ENCODE measurements around the gene OTOP1. TPM values are rescaled to one million over a fixed set of nuclear protein-coding genes. Genes with fewer than 3 reads are reported as not detected.
"Not testable (repeated sequence)": the region's sequence is repeated elsewhere in the genome, so short reads cannot be mapped to it uniquely, and the experiment has no call there.

Gene OTOP1
- total and polyA plus RNA-seq, 2 of the 4 experiments (the other 2 are of a cell fraction) = not detected

- BruUV-seq (replicated peaks) = no TSS peak
Observed at GRCh38 chr4:4216648-4217047, 10.1 kb downstream of the OTOP1 start.

GRCh38 chr4:4213674-4214073 is 13.1 kb downstream of the OTOP1 start:
- H3K79me1 ChIP-seq (ENCODE audit: low read depth in 1 of 2, low read length in 2 of 2); H3K56ac ChIP-seq (ENCODE audit: extremely low read depth, insufficient read depth, low read length); BruUV-seq (replicated peaks); H3K4ac ChIP-seq (ENCODE audit: low read depth, low read length); H2BK120ac ChIP-seq (ENCODE audit: low read depth, low read length); ATAC-seq (ENCODE audit: low read depth); H2AK5ac ChIP-seq (ENCODE audit: low read depth, low read length); H4K5ac ChIP-seq (ENCODE audit: low read depth, low read length); H3K14ac ChIP-seq (replicated peaks; ENCODE audit: low read depth, low read length); H3K36me3 ChIP-seq (ENCODE audit: control insufficient read depth, insufficient read depth, low read length); dilution Hi-C loops (cut with HindIII; ENCODE audit: low sequenced_read_pairs, unreplicated experiment); H2BK20ac ChIP-seq (ENCODE audit: low read depth, low read length); intact Hi-C loops (cut with micrococcal nuclease); H3K4me1 ChIP-seq (ENCODE audit: control insufficient read depth, insufficient read depth, low read length); H3K27ac ChIP-seq (ENCODE audit: insufficient read depth, low read length); H4K8ac ChIP-seq (ENCODE audit: low read depth in 2 of 2, low read length in 2 of 2); DNase-seq; H2BK15ac ChIP-seq (ENCODE audit: low read depth, low read length); H3K9ac ChIP-seq (ENCODE audit: low read depth, low read length); in situ Hi-C loops (cut with MboI; ENCODE audit: low sequenced_read_pairs); POLR2A ChIA-PET (ENCODE audit: unreplicated experiment); H3K18ac ChIP-seq (ENCODE audit: low read depth, low read length); H2BK5ac ChIP-seq (ENCODE audit: low read depth, low read length, poor library complexity, severe bottlenecking); H3K9me3 ChIP-seq (ENCODE audit: control insufficient read depth, insufficient read depth, low read length); H4K20me1 ChIP-seq (ENCODE audit: insufficient read depth, low read length); H3K4me2 ChIP-seq (ENCODE audit: low read depth, low read length); H3K23ac ChIP-seq (ENCODE audit: low read depth, low read length); H3K4me3 ChIP-seq (ENCODE audit: insufficient read depth, low read depth, low read length); H4K91ac ChIP-seq (ENCODE audit: insufficient read depth, low read depth, low read length); H2AFZ ChIP-seq (replicated peaks; ENCODE audit: low read length, poor library complexity); H3K9me1 ChIP-seq (ENCODE audit: insufficient read depth, low read length); H3K27me3 ChIP-seq (ENCODE audit: control insufficient read depth, insufficient read depth, low read length); H2AK9ac ChIP-seq (replicated peaks; ENCODE audit: low read depth, low read length, poor library complexity); CTCF ChIA-PET: not testable (repeated sequence)
- WGBS, 2 experiments (ENCODE audit: extremely low coverage in 2 of 2, insufficient read length in 1 of 2) = no CpG with 5 or more reads among the region's 4 CpGs

More at GRCh38 chr4:4216648-4217047, 10.1 kb downstream of the OTOP1 start:
- Histone ChIP-seq H4K91ac (ENCODE audit: insufficient read depth, low read depth, low read length) (no peak overlapping the region), H2AK9ac (replicated peaks; ENCODE audit: low read depth, low read length, poor library complexity) (no peak overlapping the region), H2BK5ac (ENCODE audit: low read depth, low read length, poor library complexity, severe bottlenecking) (no peak overlapping the region), H3K4ac (ENCODE audit: low read depth, low read length) (no peak overlapping the region), H3K9ac (ENCODE audit: low read depth, low read length) (no peak overlapping the region), H4K8ac (ENCODE audit: low read depth in 2 of 2, low read length in 2 of 2) (no peak overlapping the region), H3K36me3 (ENCODE audit: control insufficient read depth, insufficient read depth, low read length) (no peaks in the 10 kb centered on the region), H4K5ac (ENCODE audit: low read depth, low read length) (no peak overlapping the region), H2BK20ac (ENCODE audit: low read depth, low read length) (no peak overlapping the region), H3K27ac (ENCODE audit: insufficient read depth, low read length) (no peak overlapping the region), H3K9me3 (ENCODE audit: control insufficient read depth, insufficient read depth, low read length) (no peaks in the 10 kb centered on the region), H3K56ac (ENCODE audit: extremely low read depth, insufficient read depth, low read length) (no peak overlapping the region), H2AK5ac (ENCODE audit: low read depth, low read length) (no peak overlapping the region), H2AFZ (replicated peaks; ENCODE audit: low read length, poor library complexity) (peak overlapping the region; percentile 56), H3K79me1 (ENCODE audit: low read depth in 1 of 2, low read length in 2 of 2) (no peaks in the 10 kb centered on the region), H2BK15ac (ENCODE audit: low read depth, low read length) (no peak overlapping the region; the same call in 2 of the 3 replicates), H3K4me1 (ENCODE audit: control insufficient read depth, insufficient read depth, low read length) (0 out of 2 replicates have a peak, but pooled peaks cover 2% of the 10 kb centered on the region), H3K9me1 (ENCODE audit: insufficient read depth, low read length) (peaks cover 3% of the 10 kb centered on the region; the same call in 1 of the 2 replicates), H2BK120ac (ENCODE audit: low read depth, low read length) (no peak overlapping the region), H3K14ac (replicated peaks; ENCODE audit: low read depth, low read length) (no peak overlapping the region), H3K27me3 (ENCODE audit: control insufficient read depth, insufficient read depth, low read length) (peaks cover 4% of the 10 kb centered on the region; the same call in 1 of the 2 replicates), H3K4me3 (ENCODE audit: insufficient read depth, low read depth, low read length) (no peak overlapping the region), H3K23ac (ENCODE audit: low read depth, low read length) (no peak overlapping the region), H4K20me1 (ENCODE audit: insufficient read depth, low read length) (no peaks in the 10 kb centered on the region), H3K4me2 (ENCODE audit: low read depth, low read length) (no peak overlapping the region), H3K18ac (ENCODE audit: low read depth, low read length) (no peak overlapping the region)
- DNase-seq (peak; percentile 59), ATAC-seq (ENCODE audit: low read depth) (no peak)
- in situ Hi-C loops (cut with MboI; ENCODE audit: low sequenced_read_pairs) (no loop called here), dilution Hi-C loops (cut with HindIII; ENCODE audit: low sequenced_read_pairs, unreplicated experiment) (no loop called here), intact Hi-C loops (cut with micrococcal nuclease) (no loop called here)
- POLR2A ChIA-PET (ENCODE audit: unreplicated experiment) = no interaction called here
- TF ChIP-seq MXI1 (IDR thresholded peaks at IDR 0.05; ENCODE audit: borderline replicate concordance, low read depth, low read length) (no peak), FOS (IDR thresholded peaks at IDR 0.05; ENCODE audit: low read depth, low read length) (0 out of 2 replicates have a peak, but pooled peaks have one; percentile 6)
- CTCF ChIA-PET = no interaction called here
- 47% methylated on average over 5 of the region's 7 CpGs; no CpG with 5 or more reads in 1 of the 2 experiments for WGBS, 2 experiments (ENCODE audit: extremely low coverage in 2 of 2, insufficient read length in 1 of 2)

Data from IMR-90 (cell line).